T-helper 17 cell (primary cell): Measurements from ENCODE around the gene VEGFB. TPM values are rescaled to one million over a fixed set of nuclear protein-coding genes. Genes with fewer than 3 reads are reported as not detected.

Experiments
- ATAC-seq: fragments of 150-1000 bp; cut with Tn5 transposase; 2 replicates; pipeline ENCODE4 v1.10.0; 2021; ENCODE audit warnings: mild to moderate bottlenecking, moderate library complexity
- DNase-seq, 3 donors: peaks; one replicate each; pipeline versions ENCODE4 v3.0.0 to v3.0.0-alpha.2; 2020 to 2021
- H3K9me3 ChIP-seq: one replicate; pipeline ENCODE4 v1.7.0; 2013; ENCODE audit warnings: low read length, mild to moderate bottlenecking; ENCODE audit not compliant: control insufficient read depth, poor library complexity, severe bottlenecking
- H3K27ac Mint-ChIP-seq: one replicate; pipeline ENCODE4 v1.8.0; 2022; ENCODE audit warnings: mild to moderate bottlenecking, moderate library complexity, mixed read lengths
- H3K27me3 Mint-ChIP-seq: one replicate; pipeline ENCODE4 v1.8.0; 2022; ENCODE audit warnings: mixed read lengths
- H3K36me3 Mint-ChIP-seq: one replicate; pipeline ENCODE4 v1.8.0; 2022; ENCODE audit warnings: low read depth, mixed read lengths
- H3K4me1 Mint-ChIP-seq: one replicate; pipeline ENCODE4 v1.8.0; 2022; ENCODE audit warnings: mild to moderate bottlenecking, mixed read lengths
- H3K4me3 Mint-ChIP-seq: one replicate; pipeline ENCODE4 v1.8.0; 2022; ENCODE audit warnings: mild to moderate bottlenecking, moderate library complexity, mixed read lengths
- total RNA-seq, 4 donors: library from RNA in 2 of 4; stranded (reverse) in 2 of 4; gene quantifications; one replicate each; pipeline ENCODE4 v1.2.3 and lab custom pipeline; 2022 to 2026

VEGFB gene
- total RNA-seq, 2 donors from 2014 or later = 44.9 to 48.3 TPM

DNA sequence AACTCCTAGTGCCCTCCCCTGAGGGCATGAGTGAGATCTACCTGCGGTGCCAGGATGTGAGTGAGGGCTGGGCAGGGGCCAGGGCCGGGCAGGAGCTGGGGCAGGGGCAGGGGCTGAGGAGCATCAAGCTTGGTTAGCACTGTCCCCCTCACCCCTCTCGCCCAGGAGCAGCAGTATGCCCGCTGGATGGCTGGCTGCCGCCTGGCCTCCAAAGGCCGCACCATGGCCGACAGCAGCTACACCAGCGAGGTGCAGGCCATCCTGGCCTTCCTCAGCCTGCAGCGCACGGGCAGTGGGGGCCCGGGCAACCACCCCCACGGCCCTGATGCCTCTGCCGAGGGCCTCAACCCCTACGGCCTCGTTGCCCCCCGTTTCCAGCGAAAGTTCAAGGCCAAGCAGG is 14.1 kb upstream of the VEGFB start:
- ATAC-seq (no peak), DNase-seq (no peak)
- H3K27ac Mint-ChIP-seq = no peak overlapping the region
- no peaks in the 10 kb centered on the region for H3K36me3 Mint-ChIP-seq
- H3K4me3 Mint-ChIP-seq = no peak overlapping the region
- peaks cover 8% of the 10 kb centered on the region for H3K4me1 Mint-ChIP-seq
- H3K9me3 ChIP-seq = no peaks in the 10 kb centered on the region
- no peaks in the 10 kb centered on the region for H3K27me3 Mint-ChIP-seq

DNA sequence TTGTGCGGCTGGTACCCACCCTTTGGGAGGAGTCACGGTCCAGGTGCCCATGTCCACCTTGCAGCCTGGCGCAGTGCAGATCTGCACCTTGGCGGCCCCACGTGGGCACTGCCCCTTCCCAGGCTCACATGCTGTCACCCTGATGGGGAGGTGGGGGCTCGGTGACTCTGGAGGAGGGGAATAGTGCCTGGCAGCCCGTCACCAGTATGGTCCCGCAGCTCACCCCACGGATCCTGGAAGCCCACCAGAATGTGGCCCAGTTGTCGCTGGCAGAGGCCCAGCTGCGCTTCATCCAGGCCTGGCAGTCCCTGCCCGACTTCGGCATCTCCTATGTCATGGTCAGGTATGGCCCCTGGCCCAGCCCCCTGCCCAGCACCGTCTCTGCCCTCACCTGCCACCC is 13.6 kb upstream of the VEGFB start:
- H3K27ac Mint-ChIP-seq = no peak overlapping the region
- no peaks in the 10 kb centered on the region for H3K9me3 ChIP-seq
- H3K27me3 Mint-ChIP-seq = no peaks in the 10 kb centered on the region
- no peak for ATAC-seq
- peaks cover 10% of the 10 kb centered on the region for H3K4me1 Mint-ChIP-seq
- H3K36me3 Mint-ChIP-seq = no peaks in the 10 kb centered on the region
- DNase-seq = no peak
- H3K4me3 Mint-ChIP-seq = no peak overlapping the region

DNA sequence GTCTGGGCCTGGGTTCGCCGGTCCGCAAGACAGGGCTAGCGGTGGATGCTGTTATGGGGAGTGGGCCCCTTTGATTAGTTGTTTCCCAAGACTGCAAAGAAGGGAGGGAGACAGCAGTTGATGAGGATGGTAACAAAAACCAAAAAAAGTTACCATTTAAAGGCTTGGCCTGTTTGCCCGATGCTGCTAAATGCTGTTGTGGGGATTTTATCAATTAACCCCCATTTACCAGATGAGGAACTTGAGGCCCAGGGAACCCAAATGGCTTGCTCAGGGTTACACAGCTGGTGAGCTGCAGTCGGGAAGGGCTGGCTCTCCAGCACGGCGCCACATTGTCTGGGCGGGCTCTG is 11.8 kb upstream of the VEGFB start:
- ATAC-seq = no peak
- no peaks in the 10 kb centered on the region for H3K36me3 Mint-ChIP-seq
- H3K27ac Mint-ChIP-seq = no peak overlapping the region
- H3K4me3 Mint-ChIP-seq = no peak overlapping the region
- H3K4me1 Mint-ChIP-seq = peaks cover 19% of the 10 kb centered on the region
- H3K27me3 Mint-ChIP-seq = no peaks in the 10 kb centered on the region
- no peak for DNase-seq
- no peaks in the 10 kb centered on the region for H3K9me3 ChIP-seq

DNA sequence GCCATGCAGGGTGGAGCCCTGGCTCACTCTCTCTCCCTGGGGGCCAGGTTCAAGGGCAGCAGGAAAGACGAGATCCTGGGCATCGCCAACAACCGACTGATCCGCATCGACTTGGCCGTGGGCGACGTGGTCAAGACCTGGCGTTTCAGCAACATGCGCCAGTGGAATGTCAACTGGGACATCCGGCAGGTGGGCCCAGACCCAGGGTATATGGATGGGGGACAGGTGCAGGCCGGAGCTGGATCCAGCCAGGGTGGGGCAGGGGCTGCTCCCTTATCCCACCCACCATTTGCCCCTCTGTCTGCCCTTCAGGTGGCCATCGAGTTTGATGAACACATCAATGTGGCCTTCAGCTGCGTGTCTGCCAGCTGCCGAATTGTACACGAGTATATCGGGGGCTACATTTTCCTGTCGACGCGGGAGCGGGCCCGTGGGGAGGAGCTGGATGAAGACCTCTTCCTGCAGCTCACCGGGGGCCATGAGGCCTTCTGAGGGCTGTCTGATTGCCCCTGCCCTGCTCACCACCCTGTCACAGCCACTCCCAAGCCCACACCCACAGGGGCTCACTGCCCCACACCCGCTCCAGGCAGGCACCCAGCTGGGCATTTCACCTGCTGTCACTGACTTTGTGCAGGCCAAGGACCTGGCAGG is 11.3 kb upstream of the VEGFB start:
- DNase-seq (no peak), ATAC-seq (no peak)
- no peak overlapping the region for H3K4me3 Mint-ChIP-seq
- no peaks in the 10 kb centered on the region for H3K27me3 Mint-ChIP-seq
- H3K27ac Mint-ChIP-seq = no peak overlapping the region
- no peaks in the 10 kb centered on the region for H3K36me3 Mint-ChIP-seq
- peaks cover 21% of the 10 kb centered on the region for H3K4me1 Mint-ChIP-seq
- no peaks in the 10 kb centered on the region for H3K9me3 ChIP-seq

- Mint-ChIP-seq H3K4me3 (peak overlapping the region; percentile 7), H3K27ac (peak overlapping the region; percentile 16), H3K4me1 (peaks cover 17% of the 10 kb centered on the region), H3K36me3 (no peaks in the 10 kb centered on the region), H3K27me3 (no peaks in the 10 kb centered on the region)
- DNase-seq = no peak
- no peaks in the 10 kb centered on the region for H3K9me3 ChIP-seq
- no peak for ATAC-seq
Measured at GRCh38 chr11:64224151-64224890, 10.1 kb upstream of the VEGFB start.

DNA sequence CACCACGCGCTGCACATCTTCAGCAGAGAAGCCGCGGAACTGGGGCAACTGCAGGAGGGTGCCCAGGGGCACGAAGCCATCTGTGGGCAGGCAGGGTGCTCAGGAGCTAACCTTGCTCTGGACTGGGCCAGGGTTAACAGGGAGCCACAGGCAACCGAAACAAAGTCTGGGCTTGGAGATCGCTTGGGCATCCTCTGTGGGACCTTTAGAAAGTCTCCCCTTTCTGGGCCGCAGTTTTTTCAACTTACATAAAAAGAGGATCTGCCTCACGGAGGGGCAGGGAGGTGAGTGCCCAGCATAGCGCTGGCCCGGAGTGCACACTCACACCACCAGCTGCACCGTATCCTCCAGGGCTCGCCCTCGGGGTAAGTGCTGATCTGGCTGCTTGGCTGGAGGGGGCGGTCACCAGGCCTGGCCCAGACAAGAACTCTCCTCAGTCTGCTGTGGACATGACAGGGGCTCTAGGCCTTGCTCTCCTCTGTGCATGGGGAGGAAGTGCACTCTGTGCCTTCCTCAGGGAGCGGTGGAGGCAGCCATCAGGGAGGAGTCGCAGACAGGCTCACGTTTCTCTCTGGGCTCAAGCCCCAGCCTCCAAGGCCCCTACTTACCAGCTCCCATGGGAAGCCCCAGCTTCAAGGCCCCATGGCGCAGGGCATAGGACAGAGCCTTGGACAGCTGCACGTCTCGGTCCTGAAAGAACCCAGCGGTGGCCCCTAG is 9.3 kb upstream of the VEGFB start:
- peaks cover 23% of the 10 kb centered on the region for H3K4me1 Mint-ChIP-seq
- H3K9me3 ChIP-seq = no peaks in the 10 kb centered on the region
- no peaks in the 10 kb centered on the region for H3K27me3 Mint-ChIP-seq
- no peak for DNase-seq
- no peaks in the 10 kb centered on the region for H3K36me3 Mint-ChIP-seq
- no peak for ATAC-seq
- H3K4me3 Mint-ChIP-seq = peak overlapping the region; percentile 91
- peak overlapping the region; percentile 67 for H3K27ac Mint-ChIP-seq

GRCh38 chr11:64225608-64226506 is 8.5 kb upstream of the VEGFB start, which contains the start of the genes NUDT22 and TRPT1:
Gene NUDT22 (plus strand): TSS chr11:64226274. CDS start chr11:64226653, 379 bp downstream.
Gene TRPT1 (minus strand): TSS chr11:64226186. CDS start chr11:64225860, 326 bp downstream.
- Mint-ChIP-seq H3K4me1 (peaks cover 25% of the 10 kb centered on the region), H3K36me3 (no peaks in the 10 kb centered on the region), H3K4me3 (peak within 1 kb of the TSS; percentile 91), H3K27me3 (no peaks in the 10 kb centered on the region), H3K27ac (peak within 1 kb of the TSS; percentile 77)
- H3K9me3 ChIP-seq = no peaks in the 10 kb centered on the region
- ATAC-seq (peak; percentile 75), DNase-seq (peak; percentile 83 to 87 (median 86))

DNA sequence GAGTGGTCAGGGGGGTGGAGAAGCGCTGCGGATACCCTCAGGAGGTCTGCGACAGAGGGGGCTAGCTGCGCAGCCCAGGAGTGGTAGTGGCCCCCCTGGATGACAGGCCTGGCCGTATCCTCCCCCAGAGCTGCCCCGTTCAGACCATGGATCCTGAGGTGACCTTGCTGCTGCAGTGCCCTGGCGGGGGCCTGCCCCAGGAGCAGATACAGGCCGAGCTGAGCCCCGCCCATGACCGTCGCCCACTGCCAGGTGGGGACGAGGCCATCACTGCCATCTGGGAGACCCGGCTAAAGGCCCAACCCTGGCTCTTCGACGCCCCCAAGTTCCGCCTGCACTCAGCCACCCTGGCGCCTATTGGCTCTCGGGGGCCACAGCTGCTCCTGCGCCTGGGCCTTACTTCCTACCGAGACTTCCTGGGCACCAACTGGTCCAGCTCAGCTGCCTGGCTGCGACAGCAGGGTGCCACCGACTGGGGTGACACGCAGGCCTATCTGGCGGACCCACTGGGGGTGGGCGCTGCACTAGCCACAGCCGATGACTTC is 7.8 kb upstream of the VEGFB start:
- peaks cover 26% of the 10 kb centered on the region for H3K4me1 Mint-ChIP-seq
- ATAC-seq (peak; percentile 21), DNase-seq (peak in 2 of 3 donors; percentile 36 to 53)
- no peaks in the 10 kb centered on the region for H3K36me3 Mint-ChIP-seq
- H3K27ac Mint-ChIP-seq = peak overlapping the region; percentile 77
- H3K4me3 Mint-ChIP-seq = peak overlapping the region; percentile 91
- H3K9me3 ChIP-seq = no peaks in the 10 kb centered on the region
- H3K27me3 Mint-ChIP-seq = no peaks in the 10 kb centered on the region

- H3K4me3 Mint-ChIP-seq = peak overlapping the region; percentile 91
- H3K36me3 Mint-ChIP-seq = no peaks in the 10 kb centered on the region
- no peaks in the 10 kb centered on the region for H3K27me3 Mint-ChIP-seq
- peaks cover 30% of the 10 kb centered on the region for H3K4me1 Mint-ChIP-seq
- H3K9me3 ChIP-seq = no peaks in the 10 kb centered on the region
- no peak for ATAC-seq
- H3K27ac Mint-ChIP-seq = peak overlapping the region; percentile 77
- DNase-seq = no peak
Measured at GRCh38 chr11:64227405-64227956, 6.9 kb upstream of the VEGFB start.

- H3K4me3 Mint-ChIP-seq = peak overlapping the region; percentile 92
- peak overlapping the region; percentile 90 for H3K27ac Mint-ChIP-seq
- no peak for DNase-seq
- H3K4me1 Mint-ChIP-seq = peaks cover 30% of the 10 kb centered on the region
- no peak for ATAC-seq
- H3K36me3 Mint-ChIP-seq = no peaks in the 10 kb centered on the region
- no peaks in the 10 kb centered on the region for H3K9me3 ChIP-seq
- no peaks in the 10 kb centered on the region for H3K27me3 Mint-ChIP-seq
Measured at GRCh38 chr11:64229090-64229743, 5.2 kb upstream of the VEGFB start.

GRCh38 chr11:64229744-64230170 is 4.6 kb upstream of the VEGFB start:
- Mint-ChIP-seq H3K4me3 (peak overlapping the region; percentile 92), H3K4me1 (peaks cover 30% of the 10 kb centered on the region), H3K27ac (peak overlapping the region; percentile 90), H3K36me3 (no peaks in the 10 kb centered on the region), H3K27me3 (no peaks in the 10 kb centered on the region)
- DNase-seq (no peak), ATAC-seq (no peak)
- H3K9me3 ChIP-seq = no peaks in the 10 kb centered on the region
